GM12891 (cell line): ENCODE results near the gene PANK1.

ENCODE experiments used
- DNase-seq: peaks from one replicate; pipeline ENCODE4 v3.0.0; 2011; ENCODE audit warnings: low spot score; ENCODE audit not compliant: insufficient read length
- FAIRE-seq: peaks from 2 replicates; lab custom pipeline; 2011; peaks lifted over from hg19 to GRCh38; lab: Jason Lieb, UNC
- PAX5 ChIP-seq: IDR thresholded peaks from 2 replicates; pipeline ENCODE4 v1.6.1; 2011; ENCODE audit warnings: low read length, moderate library complexity, mild to moderate bottlenecking; ENCODE audit not compliant: insufficient read depth, severe bottlenecking
- POLR2A ChIP-seq: IDR thresholded peaks from 2 replicates; pipeline ENCODE4 v1.6.1; 2011; ENCODE audit warnings: low read depth, low read length, control low read depth
- POLR2AphosphoS5 ChIP-seq: IDR thresholded peaks from 2 replicates; pipeline ENCODE4 v1.6.1; 2011; ENCODE audit warnings: low read depth, low read length, control low read depth
- POU2F2 ChIP-seq: IDR thresholded peaks from 2 replicates; pipeline ENCODE4 v1.6.1; 2011; ENCODE audit warnings: low read depth, mild to moderate bottlenecking, control low read depth, low read length, moderate library complexity
- SPI1 ChIP-seq: IDR thresholded peaks from 2 replicates; pipeline ENCODE4 v1.6.1; 2011; ENCODE audit warnings: low read depth, low read length, control low read depth
- TAF1 ChIP-seq: IDR thresholded peaks from 2 replicates; pipeline ENCODE4 v1.6.1; 2011; ENCODE audit warnings: low read depth, low read length, control low read depth

Gene PANK1

GRCh38 chr10:89590326-89590725, 54.7 kb downstream of the PANK1 start:
- TF ChIP-seq PAX5 (no peak), SPI1 (no peak), TAF1 (no peak), POLR2AphosphoS5 (no peak), POU2F2 (no peak), POLR2A (no peak)
- FAIRE-seq (no peak), DNase-seq (no peak)

GRCh38 chr10:89589101-89589720, 55.8 kb downstream of the PANK1 start:
- FAIRE-seq (no peak), DNase-seq (no peak)
- TF ChIP-seq TAF1, result no peak
- TF ChIP-seq PAX5, result no peak

GRCh38 chr10:89588671-89589070, 56.4 kb downstream of the PANK1 start:
- no peak for FAIRE-seq
- no peak for DNase-seq
- TF ChIP-seq PAX5, result no peak
- no peak for TF ChIP-seq TAF1

- FAIRE-seq, result no peak
- no peak for DNase-seq
- TF ChIP-seq POLR2A (no peak), TAF1 (no peak), POLR2AphosphoS5 (no peak), SPI1 (no peak), POU2F2 (no peak)
Observed at GRCh38 chr10:89582022-89582421, 63.0 kb downstream of the PANK1 start.

- DNase-seq, result no peak
- FAIRE-seq, result no peak
- TF ChIP-seq TAF1, result no peak
- TF ChIP-seq POU2F2, result no peak
Observed at GRCh38 chr10:89580243-89580642, 64.8 kb downstream of the PANK1 start.

GRCh38 chr10:89576696-89577095, 68.3 kb downstream of the PANK1 start:
- TF ChIP-seq POU2F2, result no peak
- FAIRE-seq (no peak), DNase-seq (no peak)

- TF ChIP-seq POLR2AphosphoS5 (no peak), TAF1 (no peak), PAX5 (no peak), POLR2A (no peak), SPI1 (no peak), POU2F2 (no peak)
- FAIRE-seq, result no peak
- DNase-seq, result no peak
Observed at GRCh38 chr10:89576022-89576421, 69.0 kb downstream of the PANK1 start.

- TF ChIP-seq TAF1, result no peak
- TF ChIP-seq POLR2AphosphoS5, result no peak
- no peak for TF ChIP-seq POLR2A
- no peak for TF ChIP-seq SPI1
- no peak for TF ChIP-seq POU2F2
- TF ChIP-seq PAX5, result no peak
- FAIRE-seq, result no peak
Observed at GRCh38 chr10:89575031-89575430, 70.0 kb downstream of the PANK1 start.

GRCh38 chr10:89574368-89574767, 70.7 kb downstream of the PANK1 start:
- TF ChIP-seq TAF1, result no peak
- no peak for TF ChIP-seq POU2F2
- no peak for TF ChIP-seq POLR2AphosphoS5
- TF ChIP-seq SPI1, result 0 out of 2 replicates have a peak, but pooled peaks have one; percentile 16
- no peak for TF ChIP-seq POLR2A
- TF ChIP-seq PAX5, result no peak
- FAIRE-seq (no peak), DNase-seq (no peak)

More at GRCh38 chr10:89575031-89575430, 70.0 kb downstream of the PANK1 start:
- DNase-seq, result no peak

GRCh38 chr10:89567576-89568245, 77.3 kb downstream of the PANK1 start:
- FAIRE-seq (no peak), DNase-seq (no peak)
- TF ChIP-seq POU2F2, result no peak
- no peak for TF ChIP-seq SPI1
- no peak for TF ChIP-seq TAF1

GRCh38 chr10:89566992-89567391, 78.0 kb downstream of the PANK1 start:
- no peak for TF ChIP-seq TAF1
- TF ChIP-seq POU2F2, result no peak
- no peak for TF ChIP-seq SPI1
- no peak for TF ChIP-seq POLR2AphosphoS5
- TF ChIP-seq POLR2A, result no peak
- TF ChIP-seq PAX5, result no peak
- FAIRE-seq, result no peak
- DNase-seq, result no peak
